ENCODE measurements around the gene RAD51B. TPM values are rescaled to one million over a fixed set of nuclear protein-coding genes. Genes with fewer than 3 reads are reported as not detected.
A peak's percentile ranks its signal among the peaks of the same experiment; 100 is the strongest.

Gene RAD51B
- total and polyA plus RNA-seq, 2 experiments from 2014 or later, result 10.1 to 18.0 TPM

DNA sequence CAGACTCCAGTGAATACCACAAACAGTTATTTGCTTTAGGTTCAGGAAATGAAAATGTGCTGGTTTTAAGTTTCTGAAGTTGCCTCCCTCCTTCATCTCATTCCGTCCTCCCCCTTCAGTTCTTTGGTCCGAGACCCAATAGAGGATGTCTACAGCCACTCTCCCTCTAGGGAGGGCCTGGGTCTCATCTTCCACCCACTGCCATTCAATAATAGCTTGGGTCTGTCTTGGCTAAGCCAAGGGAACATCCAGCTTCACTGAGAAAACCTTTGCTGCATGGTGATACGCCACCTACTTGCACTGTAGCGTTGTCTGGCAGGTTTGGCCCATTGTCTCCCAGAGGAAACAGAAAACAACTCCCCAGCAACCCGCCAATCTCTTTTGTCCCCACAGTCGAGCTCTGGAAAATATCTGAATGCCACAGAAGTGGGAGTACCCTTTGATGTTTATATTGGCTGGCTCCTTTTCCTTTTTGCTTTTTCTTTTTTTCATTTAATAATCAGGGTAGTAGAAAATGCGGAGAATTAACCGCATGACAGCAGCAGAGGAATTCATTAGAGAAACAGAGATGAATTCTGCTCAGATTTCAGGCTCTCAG, 380.1 kb downstream of the RAD51B start:
- peak overlapping the region; percentile 28 for H2AFZ ChIP-seq
- H3K79me2 ChIP-seq, result no peaks in the 10 kb centered on the region
- no peak overlapping the region for H3K4me2 ChIP-seq
- H3K36me3 ChIP-seq (replicated peaks; ENCODE audit: insufficient read depth, low read depth), result no peaks in the 10 kb centered on the region
- H4K20me1 ChIP-seq (ENCODE audit: insufficient read depth, poor library complexity, severe bottlenecking), result no peaks in the 10 kb centered on the region
- peak overlapping the region; percentile 74 for H3K27ac ChIP-seq
- TF ChIP-seq EZH2phosphoT487 (IDR thresholded peaks at IDR 0.05; ENCODE audit: low read depth, severe bottlenecking, unreplicated experiment), result no peak
- no peak for TF ChIP-seq EZH2 (IDR thresholded peaks at IDR 0.05; ENCODE audit: borderline replicate concordance)
- TF ChIP-seq, protein P1, sequence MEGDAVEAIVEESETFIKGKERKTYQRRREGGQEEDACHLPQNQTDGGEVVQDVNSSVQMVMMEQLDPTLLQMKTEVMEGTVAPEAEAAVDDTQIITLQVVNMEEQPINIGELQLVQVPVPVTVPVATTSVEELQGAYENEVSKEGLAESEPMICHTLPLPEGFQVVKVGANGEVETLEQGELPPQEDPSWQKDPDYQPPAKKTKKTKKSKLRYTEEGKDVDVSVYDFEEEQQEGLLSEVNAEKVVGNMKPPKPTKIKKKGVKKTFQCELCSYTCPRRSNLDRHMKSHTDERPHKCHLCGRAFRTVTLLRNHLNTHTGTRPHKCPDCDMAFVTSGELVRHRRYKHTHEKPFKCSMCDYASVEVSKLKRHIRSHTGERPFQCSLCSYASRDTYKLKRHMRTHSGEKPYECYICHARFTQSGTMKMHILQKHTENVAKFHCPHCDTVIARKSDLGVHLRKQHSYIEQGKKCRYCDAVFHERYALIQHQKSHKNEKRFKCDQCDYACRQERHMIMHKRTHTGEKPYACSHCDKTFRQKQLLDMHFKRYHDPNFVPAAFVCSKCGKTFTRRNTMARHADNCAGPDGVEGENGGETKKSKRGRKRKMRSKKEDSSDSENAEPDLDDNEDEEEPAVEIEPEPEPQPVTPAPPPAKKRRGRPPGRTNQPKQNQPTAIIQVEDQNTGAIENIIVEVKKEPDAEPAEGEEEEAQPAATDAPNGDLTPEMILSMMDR (IDR thresholded peaks at IDR 0.05; ENCODE audit: poor library complexity), result no peak
- H3K9me3 ChIP-seq (ENCODE audit: low read depth), result no peaks in the 10 kb centered on the region
- no peaks in the 10 kb centered on the region for H3K9me2 ChIP-seq (replicated peaks; ENCODE audit: insufficient read depth)
- no peaks in the 10 kb centered on the region for H3K27me3 ChIP-seq
- DNase-seq (ENCODE audit: low spot score), result no peak
- WGBS (ENCODE audit: low lambda C conversion rate, missing lambda C conversion rate), result 58% methylated on average over 8 of the region's 8 CpGs
- peaks cover 27% of the 10 kb centered on the region for H3K4me1 ChIP-seq (ENCODE audit: insufficient read depth)
- no peak overlapping the region for H3K4me3 ChIP-seq

DNA sequence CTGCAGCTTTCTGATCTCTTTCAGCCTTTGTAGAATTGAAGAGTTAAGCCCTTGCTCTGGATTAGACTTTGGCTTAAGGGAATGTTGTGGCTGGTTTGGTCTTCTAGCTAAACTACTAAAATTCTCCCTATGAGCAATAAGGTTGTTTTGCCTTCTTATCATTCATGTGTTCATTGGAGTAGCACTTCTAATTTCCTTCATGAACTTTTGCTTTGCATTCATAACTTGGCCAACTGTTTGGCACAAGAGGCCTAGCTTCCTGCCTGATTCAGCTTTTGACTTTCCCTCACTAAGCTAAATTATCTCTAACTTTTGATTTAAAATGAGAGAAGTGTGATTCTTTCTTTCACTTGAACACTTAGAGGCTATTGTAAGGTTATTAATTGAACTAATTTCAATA, 384.3 kb downstream of the RAD51B start:
- H3K4me3 ChIP-seq, result no peak overlapping the region
- DNase-seq (ENCODE audit: low spot score), result no peak
- peaks cover 13% of the 10 kb centered on the region for H3K4me1 ChIP-seq (ENCODE audit: insufficient read depth)
- no peaks in the 10 kb centered on the region for H3K9me3 ChIP-seq (ENCODE audit: low read depth)
- H4K20me1 ChIP-seq (ENCODE audit: insufficient read depth, poor library complexity, severe bottlenecking), result no peaks in the 10 kb centered on the region
- H2AFZ ChIP-seq, result no peak overlapping the region
- H3K4me2 ChIP-seq, result no peak overlapping the region
- no peaks in the 10 kb centered on the region for H3K36me3 ChIP-seq (replicated peaks; ENCODE audit: insufficient read depth, low read depth)
- H3K79me2 ChIP-seq, result no peaks in the 10 kb centered on the region
- H3K27me3 ChIP-seq, result no peaks in the 10 kb centered on the region
- H3K27ac ChIP-seq, result no peak overlapping the region
- H3K9me2 ChIP-seq (replicated peaks; ENCODE audit: insufficient read depth), result no peaks in the 10 kb centered on the region
- TF ChIP-seq, protein P1 (IDR thresholded peaks at IDR 0.05; ENCODE audit: poor library complexity), result no peak
- TF ChIP-seq EZH2 (IDR thresholded peaks at IDR 0.05; ENCODE audit: borderline replicate concordance), result no peak
- TF ChIP-seq EZH2phosphoT487 (IDR thresholded peaks at IDR 0.05; ENCODE audit: low read depth, severe bottlenecking, unreplicated experiment), result no peak

DNA sequence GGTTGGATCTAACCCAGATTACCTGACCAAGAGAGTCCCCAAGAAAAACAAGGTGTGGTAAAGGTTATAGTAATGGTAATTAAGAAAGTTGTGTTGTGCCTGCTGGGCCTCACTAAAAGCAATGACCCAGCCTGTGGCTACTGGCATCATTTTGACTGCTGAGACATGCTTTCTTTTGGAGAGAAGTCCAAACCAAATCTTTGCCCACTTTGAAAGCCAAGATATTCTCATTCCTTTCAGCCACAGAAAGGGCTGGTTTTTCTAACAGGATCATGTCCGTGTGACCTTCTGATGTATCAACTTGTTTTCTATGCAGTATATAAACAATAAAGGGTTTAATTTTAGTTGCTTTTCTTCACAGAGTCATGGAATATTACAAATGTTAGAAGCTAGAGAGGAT, 388.6 kb downstream of the RAD51B start:
- H3K27ac ChIP-seq, result no peak overlapping the region
- H3K36me3 ChIP-seq (replicated peaks; ENCODE audit: insufficient read depth, low read depth), result no peaks in the 10 kb centered on the region
- H3K9me3 ChIP-seq (ENCODE audit: low read depth), result no peaks in the 10 kb centered on the region
- WGBS (ENCODE audit: low lambda C conversion rate, missing lambda C conversion rate), result 81% methylated on average over 1 of the region's 1 CpG
- no peaks in the 10 kb centered on the region for H3K27me3 ChIP-seq
- H4K20me1 ChIP-seq (ENCODE audit: insufficient read depth, poor library complexity, severe bottlenecking), result no peaks in the 10 kb centered on the region
- no peak for DNase-seq (ENCODE audit: low spot score)
- no peaks in the 10 kb centered on the region for H3K79me2 ChIP-seq
- peaks cover 7% of the 10 kb centered on the region for H3K4me1 ChIP-seq (ENCODE audit: insufficient read depth)
- H3K9me2 ChIP-seq (replicated peaks; ENCODE audit: insufficient read depth), result no peaks in the 10 kb centered on the region
- H2AFZ ChIP-seq, result no peak overlapping the region
- TF ChIP-seq EZH2phosphoT487 (IDR thresholded peaks at IDR 0.05; ENCODE audit: low read depth, severe bottlenecking, unreplicated experiment) (no peak), EZH2 (IDR thresholded peaks at IDR 0.05; ENCODE audit: borderline replicate concordance) (no peak)
- TF ChIP-seq, protein P1 (IDR thresholded peaks at IDR 0.05; ENCODE audit: poor library complexity), result no peak
- H3K4me2 ChIP-seq, result no peak overlapping the region
- no peak overlapping the region for H3K4me3 ChIP-seq

All from hepatocyte (in vitro differentiated cells).